GM18867 (cell line): Measurements from ENCODE around the gene TIMM17B.

ENCODE experiments used
- ATAC-seq: cut with Tn5 transposase; IDR thresholded peaks from one replicate; pipeline ENCODE4 v1.9.1; 2021; ENCODE audit warnings: mild to moderate bottlenecking, moderate library complexity; ENCODE audit not compliant: unreplicated experiment

Gene TIMM17B

DNA sequence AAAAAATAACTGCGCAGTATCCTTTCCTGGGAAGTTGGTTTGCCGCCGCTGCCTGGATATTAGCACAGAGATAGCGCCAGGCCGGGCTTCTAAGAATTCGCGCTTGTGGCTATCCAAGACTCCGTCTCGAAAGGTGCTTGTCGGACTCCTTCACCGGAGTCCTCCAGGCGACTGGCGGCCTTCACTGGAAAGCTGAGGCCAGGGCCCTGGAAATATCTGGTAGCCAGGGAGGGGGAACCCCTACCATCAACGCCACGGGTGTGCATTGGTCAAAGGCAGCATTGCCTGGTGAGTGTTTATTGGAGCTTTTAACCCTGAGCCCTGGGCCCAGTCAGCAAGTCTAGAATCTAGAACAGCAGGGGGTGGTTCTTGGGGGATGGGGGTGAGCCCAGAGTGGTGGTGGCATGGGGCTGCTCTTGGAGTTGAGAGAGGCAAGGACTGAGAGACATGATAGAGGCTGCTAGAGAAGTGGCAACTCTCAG lies 21.8 kb upstream of the TIMM17B start:
- no peak for ATAC-seq

DNA sequence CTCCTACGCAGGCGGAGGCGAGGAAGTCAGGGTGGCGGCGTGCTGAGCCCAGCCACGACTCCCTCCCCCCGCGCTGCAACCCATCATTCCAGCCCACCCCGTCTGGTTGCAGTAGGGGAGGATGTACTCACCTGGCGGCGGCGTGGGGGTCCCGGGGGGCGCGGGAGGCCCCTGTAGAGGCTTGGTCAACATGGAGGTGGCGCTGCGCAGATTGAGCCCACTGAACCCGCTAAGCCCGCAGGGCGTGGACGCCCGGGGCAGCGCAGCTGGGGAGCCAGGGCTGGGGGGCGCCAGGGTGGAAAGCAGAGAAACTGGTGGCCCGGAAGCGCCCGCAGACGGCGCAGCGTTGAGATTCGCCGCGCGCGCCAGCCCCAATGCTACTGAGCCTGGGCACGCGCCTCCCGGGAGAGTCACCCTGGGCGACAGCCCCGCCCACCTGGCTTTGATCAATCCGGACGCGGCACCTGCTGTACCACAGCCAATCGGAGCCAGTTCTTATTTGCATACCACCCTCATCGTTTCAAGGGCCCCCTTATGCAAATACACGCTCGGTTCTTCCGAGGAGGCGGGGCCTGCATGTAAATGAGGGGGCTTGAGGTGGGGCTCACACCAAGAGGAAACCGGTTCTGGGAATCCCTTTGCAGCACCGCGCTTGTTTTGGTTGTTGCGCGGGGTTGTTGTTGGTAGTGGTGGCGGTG lies 21.2 kb upstream of the TIMM17B start, which contains the start of gene PIM2:
PIM2 (minus strand) TSS at position 382 of the 698 bp plus-strand sequence; CDS start at position 192, 190 bp downstream.
- ATAC-seq: peak; percentile 64

DNA sequence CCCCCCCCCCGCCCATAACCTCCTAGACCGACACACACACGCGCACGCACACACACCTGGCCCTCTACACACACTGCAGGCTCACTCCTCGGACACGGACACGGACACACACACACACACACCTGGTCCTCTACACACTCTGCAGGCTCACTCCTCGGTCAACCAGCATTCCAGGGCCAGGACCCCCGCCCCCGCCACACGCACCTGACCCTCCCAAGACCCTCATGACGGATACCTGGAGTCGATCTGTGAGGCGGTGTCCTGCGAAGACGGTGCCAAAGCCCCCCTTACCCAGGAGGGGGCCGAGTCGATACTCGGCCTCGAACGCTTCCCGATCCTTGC lies 20.7 kb upstream of the TIMM17B start:
- ATAC-seq: no peak

DNA sequence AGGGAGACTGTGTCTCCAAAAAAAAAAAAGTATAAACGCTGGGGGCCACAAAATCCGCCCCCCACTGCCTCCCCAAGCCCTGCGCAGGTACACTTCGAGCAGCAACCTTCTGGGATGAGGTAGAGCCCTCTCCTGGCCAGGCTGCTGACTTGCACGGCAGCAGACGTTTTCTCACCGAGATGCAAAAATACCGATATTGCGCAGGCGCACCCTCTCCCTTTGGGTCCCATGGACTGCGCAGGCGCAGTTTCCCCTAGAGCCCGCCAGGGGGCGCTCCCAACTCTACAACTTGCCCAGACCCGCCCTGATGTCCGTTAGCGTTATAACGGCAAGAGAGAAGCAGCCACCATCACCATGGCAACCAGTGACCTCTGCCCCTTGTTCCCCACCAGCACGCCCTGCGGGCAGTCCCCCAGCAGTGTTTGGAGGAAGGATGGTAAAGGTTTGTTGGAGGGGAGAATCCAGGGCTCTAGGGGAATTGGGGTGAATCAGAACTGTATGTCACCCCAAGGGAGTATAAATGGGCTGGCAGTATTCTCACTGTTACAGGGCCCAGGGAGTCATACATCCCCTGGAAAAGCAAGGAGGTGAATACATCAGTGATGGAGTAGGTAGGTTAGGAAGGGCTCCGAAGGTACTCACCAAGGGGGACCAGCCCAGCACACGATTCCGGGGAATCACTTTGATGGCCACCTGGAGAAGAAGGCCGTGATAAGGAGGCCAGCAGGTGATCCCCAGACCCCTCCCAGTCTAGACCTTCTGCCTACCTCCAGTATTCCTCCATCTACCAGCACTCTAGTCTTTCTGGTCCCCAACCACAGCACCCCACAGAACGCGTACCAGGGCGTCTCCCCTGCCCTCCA lies 19.8 kb upstream of the TIMM17B start:
- peak; percentile 46 for ATAC-seq

DNA sequence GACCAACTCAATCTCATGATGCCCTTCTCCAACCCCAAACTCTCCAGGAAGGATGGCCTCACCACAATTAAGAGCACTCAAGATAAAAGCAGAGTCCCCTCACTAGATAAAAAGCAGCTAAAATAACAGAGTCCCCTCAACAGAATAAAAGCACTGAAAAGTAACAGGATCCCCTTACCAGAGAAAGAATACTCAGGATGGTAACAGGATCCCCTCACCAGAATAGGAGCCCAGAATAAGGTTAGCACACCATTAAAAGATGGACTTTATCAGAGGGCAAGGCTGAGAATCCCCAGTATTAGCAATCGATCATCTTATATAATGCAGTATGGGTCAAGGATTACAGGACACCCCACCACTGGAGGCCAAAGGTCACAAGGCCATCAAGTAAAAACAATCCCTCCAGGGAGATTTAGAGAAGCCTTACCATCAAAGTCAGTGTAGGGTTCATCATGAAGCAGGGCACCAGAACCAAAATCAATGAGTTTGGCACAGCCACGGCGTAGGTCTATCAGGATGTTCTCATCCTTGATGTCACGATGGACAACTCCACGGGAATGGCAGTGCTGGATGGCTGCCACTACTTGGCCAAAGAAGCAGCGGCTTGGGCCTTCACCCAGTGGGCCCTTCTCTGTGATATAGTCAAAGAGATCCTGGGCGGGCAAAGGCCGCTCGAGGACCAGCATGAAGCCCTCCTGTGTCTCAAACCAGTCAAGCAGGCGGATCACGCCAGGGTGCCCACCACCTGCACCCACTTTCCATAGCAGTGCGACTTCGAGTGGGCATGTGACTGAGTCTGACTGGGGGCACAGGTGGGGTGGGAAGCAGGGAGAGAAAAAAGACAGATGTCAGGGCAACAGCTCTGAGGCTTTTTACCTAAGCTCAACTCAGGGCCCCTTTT lies 17.3 kb upstream of the TIMM17B start:
- no peak for ATAC-seq

DNA sequence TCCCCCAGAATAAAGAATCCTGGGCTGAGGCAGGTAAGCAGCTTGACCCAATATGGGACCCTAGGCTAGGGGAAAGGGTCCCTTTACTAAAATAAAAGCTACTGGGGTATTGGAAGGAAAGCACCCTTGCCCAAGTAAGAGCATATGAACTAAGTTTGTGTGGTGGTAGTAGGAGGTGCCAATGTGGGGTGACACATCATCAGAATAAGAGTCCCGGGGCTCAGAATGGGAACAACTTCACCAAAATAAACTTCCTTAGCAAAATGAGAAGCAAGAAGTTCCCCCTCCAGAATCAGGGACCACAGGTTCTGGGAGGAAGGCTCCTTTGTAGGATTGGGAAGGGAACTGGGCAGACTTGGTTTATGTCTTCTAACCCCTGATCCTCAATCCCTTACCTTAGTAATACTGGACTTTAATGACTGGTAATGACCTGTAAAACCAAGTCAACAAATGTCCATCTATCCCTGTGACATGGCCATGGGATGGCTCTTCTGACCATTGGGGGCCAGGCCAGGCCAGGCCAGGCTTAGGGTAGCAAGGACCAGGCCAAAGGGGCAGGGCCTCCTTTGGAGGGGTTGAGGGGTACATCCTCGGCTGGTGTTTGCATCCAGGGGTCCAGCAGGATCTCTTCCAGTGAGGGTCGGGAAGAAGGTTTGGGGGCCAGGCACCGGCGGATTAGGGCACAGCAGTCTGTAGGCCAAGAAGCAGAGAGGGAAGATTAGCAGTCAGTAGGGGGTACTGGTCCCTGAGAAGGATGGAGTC lies 16.2 kb upstream of the TIMM17B start:
- ATAC-seq: no peak

DNA sequence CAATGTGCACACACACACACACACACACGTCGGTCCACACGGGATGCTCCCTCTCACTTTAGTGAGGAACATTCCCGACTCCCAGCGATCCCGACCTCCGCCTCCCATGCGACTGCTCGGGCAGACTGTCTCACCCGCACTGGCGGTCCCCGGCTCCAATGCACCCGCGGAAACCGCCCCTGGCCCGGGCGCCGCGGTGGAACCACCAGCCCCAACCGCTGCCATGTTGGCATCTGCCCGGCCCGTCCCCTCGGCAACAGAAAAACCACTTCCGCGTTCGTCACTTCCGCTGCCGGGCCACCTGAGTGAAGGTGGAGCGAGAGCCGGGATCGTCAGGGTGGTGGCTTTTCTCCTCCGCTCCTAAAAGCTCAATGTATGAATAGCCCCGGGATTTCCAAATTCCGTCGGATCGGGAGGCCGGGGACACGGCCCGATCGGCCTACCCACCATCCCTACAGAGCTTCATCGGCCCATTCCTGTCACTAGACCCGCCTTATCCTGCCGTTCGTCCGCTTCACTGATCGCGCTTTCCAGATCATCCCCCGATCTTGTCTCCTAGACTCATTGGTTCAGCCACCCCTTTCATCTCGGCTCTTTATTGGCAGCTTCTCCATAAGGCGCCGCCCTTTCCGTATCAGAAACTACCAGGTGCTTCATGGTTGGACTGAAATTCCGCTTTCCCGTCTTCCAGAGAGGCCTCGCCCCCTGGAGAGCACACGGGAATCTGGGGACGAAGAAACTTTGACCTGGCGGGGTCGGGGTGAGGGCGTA lies 14.0 kb upstream of the TIMM17B start, which contains the start of gene SLC35A2:
SLC35A2 (minus strand) TSS at position 235 of the 771 bp plus-strand sequence; CDS start at position 225, 10 bp downstream.
- peak; percentile 57 for ATAC-seq

DNA sequence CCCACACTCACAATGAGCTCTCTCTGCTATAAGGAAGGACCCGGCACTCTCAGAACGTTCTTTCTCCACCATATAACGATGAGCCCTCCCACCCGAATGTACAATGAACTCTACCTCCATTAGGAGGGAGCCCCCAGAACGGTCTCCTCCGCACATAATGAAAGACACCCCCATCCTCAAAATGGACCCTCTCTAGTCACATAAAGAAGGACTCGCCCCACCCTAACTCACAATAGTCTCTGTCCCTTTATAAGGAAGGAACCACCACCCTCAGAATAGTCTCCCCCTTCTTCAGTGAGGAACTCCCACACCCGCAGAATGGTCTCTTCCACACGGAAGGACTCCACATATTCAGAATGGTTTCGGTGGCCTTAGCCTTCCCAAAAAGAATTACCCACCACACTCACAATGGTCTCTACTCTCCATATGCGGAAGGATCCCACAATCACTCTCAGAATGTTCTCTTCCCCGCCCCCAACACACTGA lies 13.4 kb upstream of the TIMM17B start:
- no peak for ATAC-seq

DNA sequence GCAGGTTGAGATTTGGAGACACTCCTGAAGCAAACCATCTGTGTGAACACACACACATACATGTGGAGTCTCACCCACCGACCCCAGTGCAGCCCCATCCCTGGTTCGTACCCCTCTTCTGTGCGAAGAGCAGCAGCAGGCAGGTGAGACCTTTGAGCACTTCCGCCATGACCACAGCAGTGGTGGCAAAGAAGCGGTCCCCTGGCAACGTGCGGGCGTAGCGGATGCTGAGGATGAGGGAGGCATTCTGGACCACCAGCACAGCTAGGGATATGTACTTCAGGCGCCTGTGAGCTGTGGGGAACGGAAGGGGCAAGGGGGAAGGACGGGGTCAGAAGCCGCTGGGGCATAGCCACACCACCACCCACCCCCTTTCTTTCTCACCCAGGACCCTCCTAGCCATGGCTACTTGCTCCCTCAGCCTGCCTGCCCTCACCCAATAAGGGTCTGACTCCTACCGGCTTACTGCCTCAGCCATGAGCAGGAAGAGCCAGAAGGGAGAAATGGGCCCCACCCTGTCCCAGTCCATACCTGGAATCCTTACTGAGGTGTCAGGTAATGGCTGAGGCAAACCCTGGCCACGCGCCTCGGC lies 12.2 kb upstream of the TIMM17B start:
- no peak for ATAC-seq

DNA sequence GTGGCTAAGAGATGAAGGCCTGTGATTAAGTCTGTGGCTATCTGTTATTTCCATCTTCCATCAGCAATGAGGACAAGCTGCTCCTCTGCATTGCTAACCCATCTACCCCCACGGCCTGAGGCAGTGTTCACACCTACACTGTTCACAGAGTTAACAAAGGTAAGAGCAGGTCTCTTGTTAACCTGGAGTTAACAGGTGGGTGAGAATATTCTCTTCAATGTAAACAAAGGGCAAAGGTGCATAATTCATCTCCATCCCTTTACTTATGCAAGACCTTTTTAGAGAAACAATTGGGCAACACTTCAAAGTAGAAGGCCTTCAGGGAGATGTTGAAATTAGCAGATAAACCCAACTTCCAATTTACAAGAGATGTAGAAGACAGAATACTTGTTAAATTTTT lies 11.0 kb upstream of the TIMM17B start:
- no peak for ATAC-seq

DNA sequence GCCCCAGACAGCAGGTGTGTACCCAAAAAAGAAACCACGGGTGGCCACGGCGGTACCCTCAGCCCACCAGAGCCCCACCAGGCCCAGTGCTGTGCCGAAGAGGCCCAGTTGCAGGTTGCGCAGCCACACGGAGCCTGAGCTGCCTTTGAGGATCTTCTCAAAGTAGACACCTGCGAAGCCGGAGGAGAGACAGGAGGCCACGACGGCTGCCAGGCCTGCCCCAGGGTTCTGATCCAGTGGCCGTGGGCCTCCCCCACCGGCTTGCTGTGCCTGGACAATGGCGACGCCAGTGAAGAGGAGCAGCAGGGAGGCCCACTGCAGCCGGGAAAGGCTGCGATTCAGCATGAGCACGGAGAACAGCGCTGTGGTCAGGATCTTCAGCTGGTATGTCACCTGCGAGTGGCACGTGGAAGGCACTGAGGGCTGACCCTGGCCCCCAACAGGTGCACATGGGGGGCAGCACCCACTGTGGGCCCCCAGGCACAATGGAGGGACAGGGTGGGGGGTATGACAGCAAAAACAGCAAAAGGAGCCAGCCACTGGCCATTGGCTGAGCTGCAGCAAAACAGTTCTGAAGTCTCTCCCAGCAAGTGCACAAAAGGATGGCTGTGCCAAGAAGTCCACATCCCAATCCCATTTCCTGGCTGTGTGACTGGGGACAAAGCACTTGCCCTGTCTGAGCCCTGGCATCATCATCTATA lies 7.7 kb upstream of the TIMM17B start:
- no peak for ATAC-seq

DNA sequence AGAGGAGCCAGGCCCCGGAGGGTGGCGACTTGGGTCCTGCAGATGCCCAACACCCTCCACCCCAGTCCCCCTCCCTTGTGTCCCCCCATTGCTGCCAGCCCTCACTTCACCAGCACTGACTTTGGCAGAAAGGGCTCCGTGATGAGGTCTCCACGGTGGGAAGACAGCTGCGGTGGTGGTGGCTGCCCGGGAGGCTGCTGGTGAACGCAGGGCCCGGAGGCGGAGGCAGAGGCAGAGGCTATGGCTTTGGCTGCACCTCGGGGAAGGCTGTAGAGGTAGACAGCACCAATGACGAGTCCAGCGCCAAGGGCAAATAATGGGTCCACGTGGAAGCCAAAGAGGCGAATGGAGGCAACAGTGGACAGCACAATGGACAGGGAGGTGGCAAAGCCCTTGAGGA lies 7.1 kb upstream of the TIMM17B start:
- no peak for ATAC-seq

DNA sequence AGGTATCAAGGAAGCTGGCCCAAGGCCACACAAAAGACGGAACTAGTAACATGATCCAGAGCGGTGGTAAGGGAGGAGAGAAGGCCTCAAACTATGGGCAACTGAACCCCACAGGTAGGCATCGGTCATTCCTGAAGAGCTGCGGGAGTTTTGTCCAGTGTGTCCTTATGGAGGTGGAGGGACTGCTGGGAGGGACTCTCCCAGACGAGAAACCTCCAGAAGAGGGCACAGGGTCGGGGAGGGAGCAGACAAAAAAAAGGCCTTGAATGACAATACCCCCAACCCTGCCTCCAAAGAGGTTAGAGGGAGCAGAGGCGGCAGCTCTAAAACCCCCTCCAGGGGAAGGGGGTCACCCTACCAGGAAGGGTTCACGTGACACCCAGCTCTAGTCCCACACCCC lies 6.6 kb upstream of the TIMM17B start:
- ATAC-seq: no peak

DNA sequence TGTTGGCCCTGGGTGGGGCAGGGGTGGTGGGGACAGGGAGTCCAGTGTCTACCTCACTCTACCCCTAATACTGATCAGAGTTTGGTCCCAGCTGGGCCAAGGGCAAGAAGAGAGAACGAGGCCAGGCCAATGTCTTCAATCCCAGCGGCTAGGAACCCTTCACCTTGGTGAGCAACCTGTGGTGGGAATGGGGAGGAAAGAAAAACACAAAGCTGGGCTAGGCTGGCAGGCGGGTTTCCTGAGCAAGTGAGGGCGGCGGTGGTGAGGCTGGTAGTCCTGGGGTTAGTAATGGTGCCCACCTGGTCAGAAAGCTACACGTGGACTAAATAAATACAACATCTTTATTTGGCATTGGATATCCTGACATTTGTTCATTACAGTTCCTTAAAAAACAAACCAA lies 5.7 kb upstream of the TIMM17B start:
- ATAC-seq: no peak

DNA sequence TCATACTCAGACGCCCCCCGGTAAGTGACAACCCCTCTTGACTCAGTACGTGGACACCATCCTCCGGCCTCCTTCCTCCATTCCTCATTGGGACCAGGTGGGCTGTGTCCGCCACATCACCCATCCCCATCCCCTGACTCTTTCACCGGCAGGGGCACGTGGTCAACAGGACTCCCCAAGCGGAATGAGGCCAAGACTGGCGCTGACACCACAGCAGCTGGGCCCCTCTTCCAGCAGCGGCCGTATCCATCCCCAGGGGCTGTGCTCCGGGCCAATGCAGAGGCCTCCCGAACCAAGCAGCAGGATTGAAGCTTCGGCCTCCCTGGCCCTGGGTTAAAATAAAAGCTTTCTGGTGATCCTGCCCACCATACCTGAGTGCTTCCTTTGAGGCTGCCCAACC lies 5.2 kb upstream of the TIMM17B start:
- no peak for ATAC-seq

DNA sequence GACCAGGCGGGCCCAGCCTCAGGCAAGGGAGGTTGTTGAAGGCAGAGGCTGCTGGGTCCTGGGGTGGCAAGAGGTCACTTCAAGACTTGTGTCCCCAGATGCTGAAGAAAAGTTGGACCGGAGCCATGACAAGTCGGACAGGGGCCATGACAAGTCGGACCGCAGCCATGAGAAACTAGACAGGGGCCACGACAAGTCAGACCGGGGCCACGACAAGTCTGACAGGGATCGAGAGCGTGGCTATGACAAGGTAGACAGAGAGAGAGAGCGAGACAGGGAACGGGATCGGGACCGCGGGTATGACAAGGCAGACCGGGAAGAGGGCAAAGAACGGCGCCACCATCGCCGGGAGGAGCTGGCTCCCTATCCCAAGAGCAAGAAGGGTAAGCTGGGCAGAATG lies 4.6 kb upstream of the TIMM17B start:
- no peak for ATAC-seq

DNA sequence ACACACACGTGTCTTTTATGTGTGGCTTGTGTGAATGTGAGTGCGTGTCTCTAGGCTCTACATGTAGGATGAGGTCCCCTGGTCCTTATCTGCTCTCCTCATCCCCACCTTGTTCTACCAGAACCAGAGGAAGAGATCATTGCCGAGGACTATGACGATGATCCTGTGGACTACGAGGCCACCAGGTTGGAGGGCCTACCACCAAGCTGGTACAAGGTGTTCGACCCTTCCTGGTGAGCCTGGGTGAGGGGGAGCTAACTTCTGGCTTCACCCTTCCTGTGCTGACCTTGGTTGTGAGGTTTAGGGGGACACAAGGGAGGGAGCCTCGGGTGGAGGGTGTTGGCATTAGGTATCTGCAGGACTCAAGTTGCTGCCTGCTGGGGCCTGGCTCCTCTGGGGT lies 3.5 kb upstream of the TIMM17B start:
- no peak for ATAC-seq

DNA sequence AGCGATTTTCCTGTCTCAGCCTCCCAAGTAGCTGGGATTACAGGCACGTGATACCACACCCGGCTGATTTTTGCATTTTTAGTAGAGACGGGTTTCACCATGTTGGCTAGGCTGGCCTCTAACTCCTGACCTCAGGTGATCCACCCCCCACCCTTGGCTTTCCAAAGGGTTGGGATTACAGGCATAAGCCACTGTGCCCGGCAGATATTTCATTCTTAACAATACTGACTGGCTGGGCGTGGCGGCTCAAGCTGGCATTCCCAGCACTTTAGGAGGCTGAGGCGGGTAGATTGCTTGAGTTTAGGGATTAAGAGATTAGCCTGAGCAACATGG lies 1.5 kb upstream of the TIMM17B start:
- no peak for ATAC-seq
